HEK293 (cell line): ENCODE results near the gene PARP6.
A peak's percentile ranks its signal among the peaks of the same experiment; 100 is the strongest.

Experiments
- ATF2 ChIP-seq: fragments of 450-650 bp; formaldehyde crosslinking; IDR thresholded peaks from 2 replicates; pipeline ENCODE4 v1.5.1; 2016; ENCODE audit warnings: missing biosample characterization, missing genetic modification characterization, low read depth
- EGR2 ChIP-seq: fragments of 450-650 bp; formaldehyde crosslinking; IDR thresholded peaks from 2 replicates; pipeline ENCODE4 v1.5.1; 2016; ENCODE audit warnings: low read depth, missing biosample characterization, missing genetic modification characterization
- PRDM1 ChIP-seq: fragments of 450-650 bp; formaldehyde crosslinking; IDR thresholded peaks from 2 replicates; pipeline ENCODE4; 2016; ENCODE audit warnings: missing biosample characterization, missing genetic modification characterization
- PRDM2 ChIP-seq: fragments of 450-650 bp; formaldehyde crosslinking; IDR thresholded peaks from 2 replicates; pipeline ENCODE4 v1.5.1; 2016; ENCODE audit warnings: missing biosample characterization, missing genetic modification characterization, borderline replicate concordance
- SP3 ChIP-seq: fragments of 450-650 bp; formaldehyde crosslinking; IDR thresholded peaks from 2 replicates; pipeline ENCODE4 v1.5.1; 2016; ENCODE audit warnings: missing biosample characterization, missing genetic modification characterization
- ZBTB7A ChIP-seq: fragments of 450-650 bp; formaldehyde crosslinking; IDR thresholded peaks from 2 replicates; pipeline ENCODE4 v1.5.1; 2016; ENCODE audit warnings: low read depth, missing biosample characterization, missing genetic modification characterization
- ZFHX2 ChIP-seq: fragments of 450-650 bp; formaldehyde crosslinking; conservative IDR thresholded peaks from 2 replicates; pipeline ENCODE4 v1.5.1; 2016; ENCODE audit warnings: missing biosample characterization, missing genetic modification characterization
- ZFP37 ChIP-seq: fragments of 450-650 bp; formaldehyde crosslinking; IDR thresholded peaks from 2 replicates; pipeline ENCODE4 v1.5.1; 2016; ENCODE audit warnings: missing biosample characterization, missing genetic modification characterization
- ZNF121 ChIP-seq: fragments of 450-650 bp; formaldehyde crosslinking; IDR thresholded peaks from 2 replicates; pipeline ENCODE4 v1.5.1; 2016; ENCODE audit warnings: missing biosample characterization, missing genetic modification characterization
- ZNF202 ChIP-seq: fragments of 450-650 bp; formaldehyde crosslinking; IDR thresholded peaks from 2 replicates; pipeline ENCODE4 v1.5.1; 2016; ENCODE audit warnings: missing biosample characterization, missing genetic modification characterization, borderline replicate concordance
- ZNF292 ChIP-seq: fragments of 450-650 bp; formaldehyde crosslinking; IDR thresholded peaks from 2 replicates; pipeline ENCODE4 v1.5.1; 2016; ENCODE audit warnings: low read depth, missing biosample characterization, missing genetic modification characterization, borderline replicate concordance
- ZNF341 ChIP-seq: fragments of 450-650 bp; formaldehyde crosslinking; IDR thresholded peaks from 2 replicates; pipeline ENCODE4; 2016; ENCODE audit warnings: low read depth, missing biosample characterization, missing genetic modification characterization
- ZNF404 ChIP-seq: fragments of 450-650 bp; formaldehyde crosslinking; IDR thresholded peaks from 2 replicates; pipeline ENCODE4 v1.5.1; 2017; ENCODE audit warnings: missing biosample characterization, missing genetic modification characterization
- ZNF488 ChIP-seq: fragments of 450-650 bp; formaldehyde crosslinking; IDR thresholded peaks from 2 replicates; pipeline ENCODE4 v1.5.1; 2016; ENCODE audit warnings: missing biosample characterization, missing genetic modification characterization
- ZNF514 ChIP-seq: fragments of 450-650 bp; formaldehyde crosslinking; IDR thresholded peaks from 2 replicates; pipeline ENCODE4 v1.5.1; 2016; ENCODE audit warnings: missing biosample characterization, missing genetic modification characterization
- ZNF529 ChIP-seq: fragments of 450-650 bp; formaldehyde crosslinking; IDR thresholded peaks from 2 replicates; pipeline ENCODE4 v1.5.1; 2017; ENCODE audit warnings: missing genetic modification characterization, missing biosample characterization; ENCODE audit not compliant: insufficient replicate concordance
- ZNF600 ChIP-seq: fragments of 450-650 bp; formaldehyde crosslinking; IDR thresholded peaks from 2 replicates; pipeline ENCODE4 v1.5.1; 2016; ENCODE audit warnings: missing biosample characterization, missing genetic modification characterization
- ZNF610 ChIP-seq: fragments of 450-650 bp; formaldehyde crosslinking; IDR thresholded peaks from 2 replicates; pipeline ENCODE4 v1.5.1; 2016; ENCODE audit warnings: missing biosample characterization, missing genetic modification characterization, borderline replicate concordance
- ZNF624 ChIP-seq: fragments of 450-650 bp; formaldehyde crosslinking; IDR thresholded peaks from 2 replicates; pipeline ENCODE4 v1.5.1; 2017; ENCODE audit warnings: missing biosample characterization, missing genetic modification characterization
- ZNF626 ChIP-seq: fragments of 450-650 bp; sonication (Bioruptor Pico); formaldehyde crosslinking; IDR thresholded peaks from 2 replicates; pipeline ENCODE4 v1.5.1; 2018; ENCODE audit warnings: missing biosample characterization, missing genetic modification characterization, inconsistent platforms
- ZNF639 ChIP-seq: fragments of 450-650 bp; formaldehyde crosslinking; IDR thresholded peaks from 2 replicates; pipeline ENCODE4 v1.5.1; 2016; ENCODE audit warnings: missing biosample characterization, missing genetic modification characterization
- ZNF692 ChIP-seq: fragments of 450-650 bp; formaldehyde crosslinking; IDR thresholded peaks from 2 replicates; pipeline ENCODE4 v1.5.1; 2016; ENCODE audit warnings: missing biosample characterization, missing genetic modification characterization
- ZNF704 ChIP-seq: fragments of 450-650 bp; formaldehyde crosslinking; IDR thresholded peaks from 2 replicates; pipeline ENCODE4 v1.5.1; 2016; ENCODE audit warnings: missing biosample characterization, missing genetic modification characterization
- ZNF707 ChIP-seq: fragments of 450-650 bp; formaldehyde crosslinking; IDR thresholded peaks from 2 replicates; pipeline ENCODE4 v1.5.1; 2016; ENCODE audit warnings: missing biosample characterization, missing genetic modification characterization
- ZNF837 ChIP-seq: fragments of 450-650 bp; formaldehyde crosslinking; IDR thresholded peaks from 2 replicates; pipeline ENCODE4 v1.5.1; 2016; ENCODE audit warnings: missing biosample characterization, missing genetic modification characterization

PARP6 gene

GRCh38 chr15:72230197-72231065 is 41.9 kb downstream of the PARP6 start (continued):
- TF ChIP-seq ZNF704: peak; percentile 45
- peak; percentile 97 for TF ChIP-seq ZFP37
- no peak for TF ChIP-seq ZNF488 (tag by site-specific recombination)
- peak; percentile 18; the same call in 1 of the 2 replicates for TF ChIP-seq ZNF121 (tag by site-specific recombination)
- TF ChIP-seq ZNF639 (tag by site-specific recombination): peak; percentile 97
- TF ChIP-seq ZNF292 (tag by site-specific recombination): no peak
- TF ChIP-seq ZBTB7A (tag by site-specific recombination): peak; percentile 94
- peak; percentile 93 for TF ChIP-seq PRDM1 (tag by site-specific recombination)
- TF ChIP-seq ZNF707 (tag by site-specific recombination): no peak; the same call in 1 of the 2 replicates
- TF ChIP-seq ZNF514 (tag by site-specific recombination): no peak
- peak; percentile 7; the same call in 1 of the 2 replicates for TF ChIP-seq ZNF692
- peak; percentile 99 for TF ChIP-seq ZNF341
- peak; percentile 91 for TF ChIP-seq ZNF610 (tag by site-specific recombination)
- TF ChIP-seq ZFHX2: peak; percentile 99
- peak; percentile 87 for TF ChIP-seq ZNF624 (tag by site-specific recombination)
- TF ChIP-seq ZNF202 (tag by site-specific recombination): no peak
- TF ChIP-seq EGR2: peak; percentile 99
- TF ChIP-seq ATF2: no peak
- TF ChIP-seq ZNF600 (tag by site-specific recombination): peak; percentile 98
- peak; percentile 91; the same call in 1 of the 2 replicates for TF ChIP-seq PRDM2 (tag by site-specific recombination)
- TF ChIP-seq ZNF404 (tag by site-specific recombination): no peak
- TF ChIP-seq ZNF529: no peak
- no peak for TF ChIP-seq ZNF626 (tag by site-specific recombination)
- TF ChIP-seq ZNF837 (tag by site-specific recombination): peak; percentile 85; the same call in 1 of the 2 replicates
- peak; percentile 94 for TF ChIP-seq SP3
